Hepatic stellate cell (primary cell): ENCODE data around the gene TAF15.
A peak's percentile ranks its signal among the peaks of the same experiment; 100 is the strongest.

Source experiments
- DNase-seq: peaks from one replicate; pipeline ENCODE4 v3.0.0; 2011; ENCODE audit warnings: low spot score

The TAF15 gene

GRCh38 chr17:35808962-35809854 lies at the start of gene TAF15:
TSS of gene TAF15 (plus strand) at chr17:35809484. CDS start at chr17:35809570, 86 bp downstream.
- DNase-seq, result peak; percentile 94

GRCh38 chr17:35760587-35760986 lies 48.7 kb upstream of the TAF15 start, which contains the start of gene C17orf50:
TSS of gene C17orf50 (plus strand) at chr17:35760887. CDS start at chr17:35760942, 55 bp downstream.
- no peak for DNase-seq

- no peak for DNase-seq
Measured at GRCh38 chr17:35761601-35762000, 47.7 kb upstream of the TAF15 start.

GRCh38 chr17:35763767-35764122 lies 45.5 kb upstream of the TAF15 start:
- DNase-seq, result no peak

GRCh38 chr17:35764123-35764991 lies 44.9 kb upstream of the TAF15 start:
- DNase-seq, result peak; percentile 93

GRCh38 chr17:35765086-35765710 lies 44.1 kb upstream of the TAF15 start:
- peak; percentile 58 for DNase-seq

- DNase-seq, result no peak
Measured at GRCh38 chr17:35765756-35766488, 43.4 kb upstream of the TAF15 start.

- no peak for DNase-seq
Measured at GRCh38 chr17:35766489-35766877, 42.8 kb upstream of the TAF15 start.

- DNase-seq, result peak; percentile 86
Measured at GRCh38 chr17:35766903-35767510, 42.3 kb upstream of the TAF15 start.

GRCh38 chr17:35768797-35769196 lies 40.5 kb upstream of the TAF15 start:
- DNase-seq, result no peak

GRCh38 chr17:35769895-35770486 lies 39.3 kb upstream of the TAF15 start:
- DNase-seq, result no peak

- DNase-seq, result no peak
Measured at GRCh38 chr17:35773129-35773528, 36.2 kb upstream of the TAF15 start.

GRCh38 chr17:35773679-35774425 lies 35.4 kb upstream of the TAF15 start:
- no peak for DNase-seq

- peak; percentile 58 for DNase-seq
Measured at GRCh38 chr17:35774499-35774898, 34.8 kb upstream of the TAF15 start.

GRCh38 chr17:35775039-35775438 lies 34.2 kb upstream of the TAF15 start:
- no peak for DNase-seq

GRCh38 chr17:35775583-35775982 lies 33.7 kb upstream of the TAF15 start:
- no peak for DNase-seq

- DNase-seq, result no peak
Measured at GRCh38 chr17:35778641-35779196, 30.6 kb upstream of the TAF15 start.

GRCh38 chr17:35780950-35781349 lies 28.3 kb upstream of the TAF15 start:
- DNase-seq, result no peak

- DNase-seq, result no peak
Measured at GRCh38 chr17:35784895-35785294, 24.4 kb upstream of the TAF15 start.

- DNase-seq, result peak; percentile 46
Measured at GRCh38 chr17:35786941-35787432, 22.3 kb upstream of the TAF15 start.
